ENCODE data around the gene RNF187.

GRCh38 chr1:228438266-228438665, 48.9 kb upstream of the RNF187 start:
- TF ChIP-seq CTCF (conservative IDR thresholded peaks at IDR 0.05; ENCODE audit: low read depth, low read length) = no peak
- no peak for TF ChIP-seq BHLHE40 (IDR thresholded peaks at IDR 0.05; ENCODE audit: low read depth, low read length)
- TF ChIP-seq FOS (IDR thresholded peaks at IDR 0.05; ENCODE audit: low read depth, low read length) = no peak
